ENCODE data around the gene NBPF1. TPM values are rescaled to one million over a fixed set of nuclear protein-coding genes. Genes with fewer than 3 reads are reported as not detected.

The NBPF1 gene
- total and polyA plus RNA-seq, 9 of the 15 experiments (the other 6 are each of a cell fraction or from before 2014, with no cell fraction given): 5.2 to 42.6 (median 24.1) TPM

GRCh38 chr1:16628361-16629111 lies 15.2 kb upstream of the NBPF1 start (continued):
- TF ChIP-seq TFE3 (CRISPR knock-in tag; IDR thresholded peaks at IDR 0.05): no peak
- no peak for TF ChIP-seq NFE2L1 (tag; IDR thresholded peaks at IDR 0.05; ENCODE audit: borderline replicate concordance, low read depth)
- TF ChIP-seq ZNF589 (CRISPR knock-in tag; IDR thresholded peaks at IDR 0.05; ENCODE audit: low read depth): no peak; the same call in 1 of the 2 replicates
- no peak for TF ChIP-seq DACH1 (IDR thresholded peaks at IDR 0.05; ENCODE audit: partially characterized antibody)
- TF ChIP-seq POLR2B (IDR thresholded peaks at IDR 0.05; ENCODE audit: low read depth, partially characterized antibody): no peak
- TF ChIP-seq ZBTB17 (CRISPR knock-in tag; IDR thresholded peaks at IDR 0.05): no peak
- no peak for TF ChIP-seq HINFP (tag; conservative IDR thresholded peaks at IDR 0.05; ENCODE audit: low read depth)
- TF ChIP-seq ZZZ3 (IDR thresholded peaks at IDR 0.05): no peak
- no peak for TF ChIP-seq RBBP5 (IDR thresholded peaks at IDR 0.05; ENCODE audit: borderline replicate concordance, insufficient read depth, low read length, poor library complexity, severe bottlenecking)
- peak; percentile 93 for TF ChIP-seq ZBTB33 (CRISPR knock-in tag; IDR thresholded peaks at IDR 0.05)
- TF ChIP-seq HBP1 (CRISPR knock-in tag; IDR thresholded peaks at IDR 0.05): peak; percentile 35; the same call in 1 of the 2 replicates
- TF ChIP-seq ZNF143 (CRISPR knock-in tag; IDR thresholded peaks at IDR 0.05): no peak
- TF ChIP-seq TARDBP (IDR thresholded peaks at IDR 0.05): no peak
- peak; percentile 7; the same call in 1 of the 2 replicates for TF ChIP-seq ZBTB26 (CRISPR knock-in tag; IDR thresholded peaks at IDR 0.05)
- TF ChIP-seq EHMT2 (IDR thresholded peaks at IDR 0.05): no peak
- peak; percentile 59 for TF ChIP-seq ZNF263 (CRISPR knock-in tag; IDR thresholded peaks at IDR 0.05; ENCODE audit: borderline replicate concordance)
- no peak for TF ChIP-seq ZNF764 (CRISPR knock-in tag; IDR thresholded peaks at IDR 0.05; ENCODE audit: low read depth)
- no peak for TF ChIP-seq DIDO1 (tag; IDR thresholded peaks at IDR 0.05; ENCODE audit: low read depth)
- no peak for TF ChIP-seq ZNF174 (CRISPR knock-in tag; IDR thresholded peaks at IDR 0.05)
- no peak for TF ChIP-seq GATA2 (CRISPR knock-in tag; IDR thresholded peaks at IDR 0.05)
